Mesenchymal stem cell (in vitro differentiated cells and primary cell): ENCODE data around the gene CCDC148.
A peak's percentile ranks its signal among the peaks of the same experiment; 100 is the strongest.

ENCODE experiments used
- DNase-seq: peaks from one replicate; pipeline ENCODE4 v3.0.0-alpha.2; 2013
- H2AFZ ChIP-seq: one replicate; pipeline ENCODE4 v1.6.1; 2013; ENCODE audit warnings: low read depth, mild to moderate bottlenecking, control low read depth, inconsistent platforms, low read length, moderate library complexity
- H2AK5ac ChIP-seq: 2 replicates; pipeline ENCODE4 v1.6.1; 2013; ENCODE audit warnings: low read length, moderate library complexity, mild to moderate bottlenecking, inconsistent platforms; ENCODE audit not compliant: severe bottlenecking
- H2BK120ac ChIP-seq: one replicate; pipeline ENCODE4 v1.6.1; 2013; ENCODE audit warnings: low read depth, mild to moderate bottlenecking, inconsistent platforms, low read length, moderate library complexity
- H2BK12ac ChIP-seq, 2 experiments: one replicate each; pipeline ENCODE4 v1.6.1; 2013; ENCODE audit warnings: inconsistent platforms in 2 of 2, low read length in 2 of 2, mild to moderate bottlenecking in 2 of 2, moderate library complexity in 2 of 2, control low read depth in 1 of 2
- H2BK15ac ChIP-seq: one replicate; pipeline ENCODE4 v1.6.1; 2013; ENCODE audit warnings: mild to moderate bottlenecking, low read depth, inconsistent platforms; ENCODE audit not compliant: poor library complexity, severe bottlenecking
- H2BK5ac ChIP-seq: 2 replicates; pipeline ENCODE4 v1.6.1; 2013; ENCODE audit warnings: low read depth, mild to moderate bottlenecking, low read length, control low read depth, inconsistent platforms; ENCODE audit not compliant: poor library complexity, severe bottlenecking
- H3K14ac ChIP-seq, 2 experiments: one replicate each; pipeline ENCODE4 v1.6.1; 2013; ENCODE audit warnings: inconsistent platforms in 2 of 2, low read length in 2 of 2, control low read depth in 1 of 2, mild to moderate bottlenecking in 1 of 2, moderate library complexity in 1 of 2
- H3K18ac ChIP-seq, 2 experiments: one replicate each; pipeline ENCODE4 v1.6.1; 2013; ENCODE audit warnings: inconsistent platforms in 2 of 2, low read length in 2 of 2, control low read depth in 1 of 2, low read depth in 1 of 2, mild to moderate bottlenecking in 1 of 2
- H3K23ac ChIP-seq, 2 experiments: one replicate each; pipeline ENCODE4 v1.6.1; 2013; ENCODE audit warnings: inconsistent platforms in 2 of 2, low read length in 2 of 2, mild to moderate bottlenecking in 2 of 2, moderate library complexity in 2 of 2, control low read depth in 1 of 2
- H3K27ac ChIP-seq: 2 replicates; pipeline ENCODE4 v1.5.1; 2013; ENCODE audit warnings: mild to moderate bottlenecking, moderate library complexity, low read length, control low read depth, inconsistent platforms; ENCODE audit not compliant: poor library complexity, severe bottlenecking
- H3K27me3 ChIP-seq, 2 experiments: 2 replicates each; pipeline versions ENCODE4 v1.6.1 to v1.7.0; 2013; ENCODE audit warnings: low read length in 2 of 2, mild to moderate bottlenecking in 2 of 2, moderate library complexity in 2 of 2, control low read depth in 1 of 2, inconsistent platforms in 1 of 2; ENCODE audit not compliant: control insufficient read depth in 1 of 2, insufficient read depth in 1 of 2
- H3K36me3 ChIP-seq, 2 experiments: 2 replicates each; pipeline versions ENCODE4 v1.6.1 to v1.7.0; 2013; ENCODE audit warnings: low read length in 2 of 2, control low read depth in 1 of 2, inconsistent platforms in 1 of 2, low read depth in 1 of 2, mild to moderate bottlenecking in 1 of 2; ENCODE audit not compliant: insufficient read depth in 2 of 2, control insufficient read depth in 1 of 2
- H3K4ac ChIP-seq, 2 experiments: one replicate each; pipeline ENCODE4 v1.6.1; 2013; ENCODE audit warnings: inconsistent platforms in 2 of 2, low read length in 2 of 2, mild to moderate bottlenecking in 2 of 2, moderate library complexity in 2 of 2, control low read depth in 1 of 2, low read depth in 1 of 2
- H3K4me1 ChIP-seq: 2 replicates; pipeline ENCODE4 v1.6.1; 2013; ENCODE audit warnings: low read depth, low read length, control low read depth; ENCODE audit not compliant: control insufficient read depth, insufficient read depth
- H3K4me2 ChIP-seq: 2 replicates; pipeline ENCODE4 v1.6.1; 2013; ENCODE audit warnings: low read length, mild to moderate bottlenecking, inconsistent platforms; ENCODE audit not compliant: poor library complexity, severe bottlenecking
- H3K4me3 ChIP-seq, 2 experiments: 2 replicates each; pipeline versions ENCODE4 v1.5.1 to v1.7.0; 2013; ENCODE audit warnings: low read length in 2 of 2, mild to moderate bottlenecking in 2 of 2, control low read depth in 1 of 2, low read depth in 1 of 2; ENCODE audit not compliant: insufficient read depth in 1 of 2
- H3K79me1 ChIP-seq: replicated peaks from 2 replicates; pipeline ENCODE4 v1.6.1; 2013; ENCODE audit warnings: mild to moderate bottlenecking, control low read depth, low read length, inconsistent platforms; ENCODE audit not compliant: poor library complexity, severe bottlenecking
- H3K9ac ChIP-seq: 2 replicates; pipeline ENCODE4 v1.7.0; 2013; ENCODE audit warnings: mild to moderate bottlenecking, low read length, moderate library complexity
- H3K9me3 ChIP-seq: 2 replicates; pipeline ENCODE4 v1.7.0; 2013; ENCODE audit warnings: mild to moderate bottlenecking, low read length; ENCODE audit not compliant: control insufficient read depth
- H4K8ac ChIP-seq: one replicate; pipeline ENCODE4 v1.6.1; 2013; ENCODE audit warnings: inconsistent platforms, mild to moderate bottlenecking, low read length, moderate library complexity
- H4K91ac ChIP-seq: one replicate; pipeline ENCODE4 v1.6.1; 2013; ENCODE audit warnings: mild to moderate bottlenecking, low read length, inconsistent platforms
- whole genome bisulfite sequencing: methylation state at CpG from one replicate; pipeline ENCODE4 v1.1.7; 2013; ENCODE audit warnings: mixed read lengths; 5-methylcytosine and 5-hydroxymethylcytosine counted together

CCDC148 gene

GRCh38 chr2:158482594-158482993 is 26.0 kb upstream of the CCDC148 start:
- Histone ChIP-seq H3K23ac (no peak overlapping the region), H3K79me1 (peaks cover 9% of the 10 kb centered on the region), H3K36me3 (no peaks in the 10 kb centered on the region), H3K14ac (no peak overlapping the region), H3K4me1 (peaks cover 1% of the 10 kb centered on the region), H2BK15ac (no peak overlapping the region), H2AFZ (no peak overlapping the region), H3K4me2 (no peak overlapping the region), H4K8ac (no peak overlapping the region), H3K4me3 (no peak overlapping the region), H3K27me3 (no peaks in the 10 kb centered on the region), H2BK120ac (no peak overlapping the region), H3K18ac (no peak overlapping the region), H3K4ac (no peak overlapping the region), H2AK5ac (no peak overlapping the region), H4K91ac (no peak overlapping the region), H2BK5ac (no peak overlapping the region), H3K9ac (no peak overlapping the region), H3K27ac (no peak overlapping the region), H2BK12ac (no peak overlapping the region), H3K9me3 (no peaks in the 10 kb centered on the region)
- peak; percentile 43 for DNase-seq

GRCh38 chr2:158481116-158481515 is 24.6 kb upstream of the CCDC148 start:
- no peak overlapping the region for H2AFZ ChIP-seq
- H3K79me1 ChIP-seq: peaks cover 14% of the 10 kb centered on the region
- no peak overlapping the region for H3K14ac ChIP-seq
- no peak overlapping the region for H3K4me3 ChIP-seq
- H4K91ac ChIP-seq: no peak overlapping the region
- no peak overlapping the region for H3K9ac ChIP-seq
- no peak overlapping the region for H2AK5ac ChIP-seq
- H3K9me3 ChIP-seq: no peaks in the 10 kb centered on the region
- H3K36me3 ChIP-seq: no peaks in the 10 kb centered on the region
- peaks cover 1% of the 10 kb centered on the region for H3K4me1 ChIP-seq
- no peaks in the 10 kb centered on the region for H3K27me3 ChIP-seq
- no peak overlapping the region for H3K18ac ChIP-seq
- no peak overlapping the region for H2BK5ac ChIP-seq
- no peak overlapping the region for H3K23ac ChIP-seq
- 100% methylated on average over 1 of the region's 1 CpG for WGBS
- no peak overlapping the region for H2BK120ac ChIP-seq
- no peak overlapping the region for H4K8ac ChIP-seq
- H3K4ac ChIP-seq: no peak overlapping the region
- H2BK12ac ChIP-seq: no peak overlapping the region
- no peak overlapping the region for H3K27ac ChIP-seq
- no peak overlapping the region for H3K4me2 ChIP-seq
- H2BK15ac ChIP-seq: no peak overlapping the region
- DNase-seq: no peak

GRCh38 chr2:158478816-158479215 is 22.3 kb upstream of the CCDC148 start:
- Histone ChIP-seq H2BK15ac (no peak overlapping the region), H2BK12ac (no peak overlapping the region), H3K9ac (peak overlapping the region; percentile 60), H3K4me2 (no peak overlapping the region), H2BK5ac (no peak overlapping the region), H3K18ac (no peak overlapping the region), H3K79me1 (peaks cover 21% of the 10 kb centered on the region), H3K9me3 (no peaks in the 10 kb centered on the region), H2BK120ac (no peak overlapping the region), H3K23ac (no peak overlapping the region), H3K36me3 (peaks cover 0 to 2% of the 10 kb centered on the region in 2 experiments), H2AK5ac (no peak overlapping the region), H4K91ac (no peak overlapping the region), H3K4me1 (peaks cover 1% of the 10 kb centered on the region), H2AFZ (no peak overlapping the region), H3K4me3 (no peak overlapping the region), H3K14ac (no peak overlapping the region), H3K27me3 (no peaks in the 10 kb centered on the region), H4K8ac (no peak overlapping the region), H3K4ac (no peak overlapping the region), H3K27ac (no peak overlapping the region)
- WGBS: no CpG with 5 or more reads among the region's 1 CpG
- DNase-seq: no peak

- no peak overlapping the region for H3K23ac ChIP-seq
- H2BK12ac ChIP-seq: no peak overlapping the region
- no peaks in the 10 kb centered on the region for H3K9me3 ChIP-seq
- no peak overlapping the region for H4K91ac ChIP-seq
- no peaks in the 10 kb centered on the region for H3K27me3 ChIP-seq
- no peak overlapping the region for H3K4ac ChIP-seq
- no peak overlapping the region for H2BK15ac ChIP-seq
- WGBS: 95% methylated on average over 5 of the region's 6 CpGs
- H3K36me3 ChIP-seq: peaks cover 0 to 2% of the 10 kb centered on the region in 2 experiments
- no peak overlapping the region for H2BK120ac ChIP-seq
- no peak overlapping the region for H3K27ac ChIP-seq
- H3K4me1 ChIP-seq: peaks cover 1% of the 10 kb centered on the region
- no peak overlapping the region for H2AK5ac ChIP-seq
- no peak for DNase-seq
- H3K4me3 ChIP-seq: peak overlapping the region in 1 of 2 experiments; percentile 43
- H2AFZ ChIP-seq: no peak overlapping the region
- H2BK5ac ChIP-seq: no peak overlapping the region
- H3K79me1 ChIP-seq: peaks cover 21% of the 10 kb centered on the region
- no peak overlapping the region for H3K18ac ChIP-seq
- no peak overlapping the region for H3K14ac ChIP-seq
- H4K8ac ChIP-seq: no peak overlapping the region
- H3K9ac ChIP-seq: peak overlapping the region; percentile 60
- no peak overlapping the region for H3K4me2 ChIP-seq
These were observed 21.7 kb upstream of the CCDC148 start for GRCh38 chr2:158478237-158478636.
